HEK293T (cell line): ENCODE results near the gene PKNOX2.

ENCODE experiments used
- CTCF ChIA-PET: fragments of 350-600 bp; formaldehyde crosslinking; extraction: SDS; loops from one replicate; lab custom pipeline; 2021; ENCODE audit warnings: antibody characterized with exemption, inconsistent platforms; lab: Yijun Ruan, JAX
- POLR2A ChIA-PET: fragments of 350-600 bp; formaldehyde crosslinking; extraction: SDS; loops from one replicate; lab custom pipeline; 2020; ENCODE audit warnings: antibody characterized with exemption, inconsistent platforms; lab: Yijun Ruan, JAX
- DNase-seq: peaks from one replicate; pipeline ENCODE4 v3.0.0; 2012; ENCODE audit warnings: mixed read lengths; ENCODE audit errors: extremely low spot score
- ARNT ChIP-seq: fragments of 450-650 bp; IDR thresholded peaks from 2 replicates; pipeline ENCODE4 v1.6.1; 2017; ENCODE audit warnings: mild to moderate bottlenecking
- BHLHE40 ChIP-seq: fragments of 450-650 bp; IDR thresholded peaks from 2 replicates; pipeline ENCODE4 v1.6.1; 2016; ENCODE audit warnings: mild to moderate bottlenecking, moderate library complexity, borderline replicate concordance
- CTBP1 ChIP-seq: fragments of 450-650 bp; IDR thresholded peaks from 2 replicates; pipeline ENCODE4 v1.6.1; 2016; ENCODE audit warnings: borderline replicate concordance
- ELF4 ChIP-seq: fragments of 450-650 bp; IDR thresholded peaks from 2 replicates; pipeline ENCODE4 v1.6.1; 2017; ENCODE audit warnings: antibody characterized with exemption
- FOXA1 ChIP-seq: fragments of 450-650 bp; IDR thresholded peaks from 2 replicates; pipeline ENCODE4 v1.6.1; 2016; ENCODE audit warnings: mild to moderate bottlenecking
- FOXK2 ChIP-seq: fragments of 450-650 bp; IDR thresholded peaks from 2 replicates; pipeline ENCODE4 v1.6.1; 2016; ENCODE audit warnings: mild to moderate bottlenecking
- FOXM1 ChIP-seq: fragments of 450-650 bp; IDR thresholded peaks from 2 replicates; pipeline ENCODE4 v1.6.1; 2017; ENCODE audit warnings: mild to moderate bottlenecking, borderline replicate concordance
- HDGF ChIP-seq: fragments of 450-650 bp; IDR thresholded peaks from 2 replicates; pipeline ENCODE4 v1.6.1; 2017; ENCODE audit warnings: antibody characterized with exemption, borderline replicate concordance
- L3MBTL2 ChIP-seq: fragments of 450-650 bp; conservative IDR thresholded peaks from 2 replicates; pipeline ENCODE4 v1.6.1; 2016; ENCODE audit warnings: mild to moderate bottlenecking
- LEF1 ChIP-seq: fragments of 450-650 bp; IDR thresholded peaks from 2 replicates; pipeline ENCODE4 v1.6.1; 2017; ENCODE audit warnings: mild to moderate bottlenecking, borderline replicate concordance
- NFRKB ChIP-seq: fragments of 450-650 bp; IDR thresholded peaks from 2 replicates; pipeline ENCODE4 v1.6.1; 2016; ENCODE audit warnings: mild to moderate bottlenecking, moderate library complexity
- SP1 ChIP-seq: fragments of 450-650 bp; IDR thresholded peaks from 2 replicates; pipeline ENCODE4 v1.6.1; 2017
- SUZ12 ChIP-seq: fragments of 450-650 bp; IDR thresholded peaks from 2 replicates; pipeline ENCODE4 v1.6.1; 2016; ENCODE audit warnings: mild to moderate bottlenecking
- TARDBP ChIP-seq: fragments of 450-650 bp; IDR thresholded peaks from 2 replicates; pipeline ENCODE4 v1.6.1; 2016
- ZNF384 ChIP-seq: fragments of 450-650 bp; IDR thresholded peaks from 2 replicates; pipeline ENCODE4 v1.6.1; 2016
- TF ChIP-seq, protein P1 (sequence below): fragments of 450-650 bp; IDR thresholded peaks from 2 replicates; pipeline ENCODE4 v1.6.1; 2016

The PKNOX2 gene

DNA sequence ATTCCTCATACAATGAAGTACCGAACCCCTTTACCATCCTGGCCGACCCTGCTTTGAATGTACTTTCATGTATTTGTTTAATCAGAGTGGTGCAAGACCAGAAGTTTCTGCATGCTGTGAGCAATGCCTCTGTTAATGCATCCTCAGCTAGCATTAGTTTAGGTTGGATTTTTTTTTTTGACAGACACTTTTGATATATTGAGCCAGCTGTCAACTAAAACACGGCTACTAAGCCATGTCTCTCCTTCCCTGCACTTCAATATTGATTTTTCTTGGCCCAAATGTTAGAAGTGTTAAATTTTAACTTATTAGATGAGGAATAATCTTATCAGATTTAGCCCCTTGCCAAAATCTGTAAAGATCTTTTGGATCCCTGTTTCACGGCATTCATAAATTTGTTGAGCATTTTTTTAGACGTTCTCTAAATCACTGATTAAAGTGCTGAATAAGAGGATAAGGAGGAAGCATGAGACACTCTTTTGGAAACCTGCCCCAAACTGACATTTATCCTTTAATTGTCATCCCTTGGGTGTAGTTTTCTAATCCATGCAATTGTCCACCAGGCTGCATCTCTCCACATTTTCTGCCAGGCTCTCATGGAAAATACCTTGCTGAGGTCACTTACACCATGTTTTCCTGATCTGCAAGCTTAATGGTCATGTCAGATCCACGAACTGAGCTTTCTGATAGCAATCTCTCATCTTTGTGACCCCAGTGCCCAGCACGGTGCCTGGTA is 200.8 kb downstream of the PKNOX2 start:
- CTCF ChIA-PET = no interaction called here
- POLR2A ChIA-PET = no interaction called here
- TF ChIP-seq FOXK2 (no peak), LEF1 (no peak), CTBP1 (no peak), ELF4 (no peak), FOXA1 (no peak), FOXM1 (no peak), ZNF384 (no peak), ARNT (no peak), SP1 (no peak), SUZ12 (no peak), NFRKB (no peak), BHLHE40 (no peak), L3MBTL2 (no peak), TARDBP (no peak), HDGF (no peak)
- TF ChIP-seq, protein P1, sequence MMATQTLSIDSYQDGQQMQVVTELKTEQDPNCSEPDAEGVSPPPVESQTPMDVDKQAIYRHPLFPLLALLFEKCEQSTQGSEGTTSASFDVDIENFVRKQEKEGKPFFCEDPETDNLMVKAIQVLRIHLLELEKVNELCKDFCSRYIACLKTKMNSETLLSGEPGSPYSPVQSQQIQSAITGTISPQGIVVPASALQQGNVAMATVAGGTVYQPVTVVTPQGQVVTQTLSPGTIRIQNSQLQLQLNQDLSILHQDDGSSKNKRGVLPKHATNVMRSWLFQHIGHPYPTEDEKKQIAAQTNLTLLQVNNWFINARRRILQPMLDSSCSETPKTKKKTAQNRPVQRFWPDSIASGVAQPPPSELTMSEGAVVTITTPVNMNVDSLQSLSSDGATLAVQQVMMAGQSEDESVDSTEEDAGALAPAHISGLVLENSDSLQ = no peak
- no peak for DNase-seq

DNA sequence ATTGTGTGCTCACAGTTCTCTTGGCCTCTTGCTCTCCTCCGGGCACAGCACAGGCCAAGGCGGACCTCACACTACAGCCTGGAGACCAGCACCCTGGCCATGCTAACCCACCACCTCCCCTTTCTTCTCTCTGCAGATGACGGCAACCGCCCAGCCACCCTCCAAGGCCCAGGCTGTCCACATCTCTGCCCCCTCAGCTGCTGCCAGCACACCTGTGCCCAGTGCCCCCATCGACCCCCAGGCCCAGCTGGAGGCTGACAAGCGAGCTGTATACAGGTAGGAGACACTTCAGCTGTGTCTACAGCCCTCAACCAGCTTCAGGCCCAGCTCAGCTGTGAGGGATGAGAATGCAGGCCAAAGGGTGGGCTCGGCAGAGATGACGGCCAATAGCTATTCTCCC is 203.2 kb downstream of the PKNOX2 start:
- ChIA-PET POLR2A (no interaction called here), CTCF (no interaction called here)
- TF ChIP-seq ARNT (no peak), FOXM1 (no peak), BHLHE40 (no peak), TARDBP (no peak), CTBP1 (no peak), NFRKB (no peak), FOXA1 (no peak), LEF1 (no peak), HDGF (no peak), SUZ12 (no peak), L3MBTL2 (no peak)
- TF ChIP-seq, protein P1 = no peak
- DNase-seq = no peak

- CTCF ChIA-PET = no interaction called here
- TF ChIP-seq HDGF (no peak), ZNF384 (no peak), CTBP1 (no peak), SUZ12 (no peak)
- DNase-seq = no peak
- POLR2A ChIA-PET = no interaction called here
These were observed 204.2 kb downstream of the PKNOX2 start for GRCh38 chr11:125368757-125369156.

DNA sequence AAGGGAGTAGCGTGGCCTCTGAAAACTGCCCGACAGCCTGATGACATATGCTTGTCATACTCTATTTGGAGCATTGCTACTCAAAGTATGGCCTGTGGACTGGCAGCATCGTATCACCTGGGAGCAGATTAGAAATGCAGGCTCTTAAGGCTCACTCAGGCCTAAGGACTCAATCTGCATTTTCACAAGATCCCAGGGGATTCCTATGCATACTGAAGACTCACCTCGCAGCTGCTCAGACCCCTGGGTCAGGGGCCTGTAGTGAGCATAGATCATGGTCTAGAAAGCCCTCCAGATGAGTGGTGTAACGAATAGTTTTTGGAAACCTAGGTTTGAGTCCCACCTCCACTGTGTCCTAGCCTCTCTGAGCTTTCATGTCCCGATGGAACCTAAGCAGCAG is 205.3 kb downstream of the PKNOX2 start:
- ChIA-PET CTCF (no interaction called here), POLR2A (no interaction called here)
- TF ChIP-seq ELF4 = no peak
- TF ChIP-seq SUZ12 = no peak
- TF ChIP-seq, protein P1 = no peak
- TF ChIP-seq SP1 = no peak
- TF ChIP-seq LEF1 = no peak
- TF ChIP-seq FOXK2 = no peak
- no peak for TF ChIP-seq CTBP1
- no peak for TF ChIP-seq BHLHE40
- TF ChIP-seq FOXA1 = no peak
- no peak for TF ChIP-seq HDGF
- TF ChIP-seq TARDBP = no peak
- TF ChIP-seq FOXM1 = no peak
- TF ChIP-seq ZNF384 = no peak
- TF ChIP-seq L3MBTL2 = no peak
- TF ChIP-seq ARNT = no peak
- TF ChIP-seq NFRKB = no peak
- no peak for DNase-seq

DNA sequence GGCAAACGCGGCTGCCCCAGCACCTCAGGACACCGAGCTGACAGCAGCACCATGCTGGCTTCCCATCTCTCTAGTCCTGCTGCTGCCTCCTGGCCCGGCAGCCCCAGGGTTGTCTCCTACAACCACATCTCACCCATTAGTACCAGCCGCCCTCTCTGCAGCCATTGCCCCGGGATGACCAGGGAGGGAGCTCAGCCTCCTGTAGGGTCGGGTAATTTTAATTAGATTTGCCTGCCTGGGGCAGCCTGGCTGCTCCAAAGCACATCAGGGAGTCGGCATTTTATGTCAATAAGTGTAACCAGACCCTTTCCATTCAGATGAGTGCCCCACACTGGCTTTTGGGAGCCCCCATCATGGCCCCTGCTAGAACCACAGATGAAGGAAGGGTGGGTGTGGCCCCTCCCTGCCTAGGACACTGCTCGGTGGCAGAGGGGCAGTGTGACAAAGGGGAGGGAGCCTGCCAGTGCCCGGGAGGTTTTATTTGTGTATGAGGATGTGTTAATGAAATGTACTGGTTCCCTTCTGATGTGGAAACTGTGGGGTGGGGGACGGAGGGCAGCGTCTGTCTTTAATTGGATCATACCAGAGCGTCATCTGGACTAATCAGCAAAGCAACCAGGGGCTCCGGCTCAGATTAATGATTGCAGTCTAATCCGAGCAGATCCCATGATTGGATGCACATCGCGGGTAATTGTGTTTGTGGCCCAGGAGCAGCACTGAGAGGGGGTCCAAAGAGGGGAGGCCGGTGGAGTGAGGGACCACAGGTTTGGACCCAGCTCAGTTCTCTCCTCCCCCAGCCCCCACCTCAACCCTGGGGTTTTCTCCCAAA is 206.2 kb downstream of the PKNOX2 start:
- TF ChIP-seq LEF1 = no peak
- no peak for TF ChIP-seq BHLHE40
- no peak for TF ChIP-seq L3MBTL2
- TF ChIP-seq SP1 = no peak
- no peak for TF ChIP-seq FOXK2
- TF ChIP-seq TARDBP = no peak
- no peak for TF ChIP-seq FOXM1
- no peak for TF ChIP-seq SUZ12
- TF ChIP-seq NFRKB = no peak
- TF ChIP-seq HDGF = no peak
- no peak for TF ChIP-seq ZNF384
- no peak for TF ChIP-seq CTBP1
- TF ChIP-seq, protein P1 = no peak
- no peak for TF ChIP-seq ELF4
- no peak for TF ChIP-seq ARNT
- no peak for TF ChIP-seq FOXA1
- ChIA-PET CTCF (no interaction called here), POLR2A (no interaction called here)
- no peak for DNase-seq
